ENCODE results near the gene STING1. TPM values are rescaled to one million over a fixed set of nuclear protein-coding genes. Genes with fewer than 3 reads are reported as not detected.

Gene STING1
- total and polyA plus RNA-seq, 8 donors = 3.1 to 19.7 (median 8.6) TPM

DNA sequence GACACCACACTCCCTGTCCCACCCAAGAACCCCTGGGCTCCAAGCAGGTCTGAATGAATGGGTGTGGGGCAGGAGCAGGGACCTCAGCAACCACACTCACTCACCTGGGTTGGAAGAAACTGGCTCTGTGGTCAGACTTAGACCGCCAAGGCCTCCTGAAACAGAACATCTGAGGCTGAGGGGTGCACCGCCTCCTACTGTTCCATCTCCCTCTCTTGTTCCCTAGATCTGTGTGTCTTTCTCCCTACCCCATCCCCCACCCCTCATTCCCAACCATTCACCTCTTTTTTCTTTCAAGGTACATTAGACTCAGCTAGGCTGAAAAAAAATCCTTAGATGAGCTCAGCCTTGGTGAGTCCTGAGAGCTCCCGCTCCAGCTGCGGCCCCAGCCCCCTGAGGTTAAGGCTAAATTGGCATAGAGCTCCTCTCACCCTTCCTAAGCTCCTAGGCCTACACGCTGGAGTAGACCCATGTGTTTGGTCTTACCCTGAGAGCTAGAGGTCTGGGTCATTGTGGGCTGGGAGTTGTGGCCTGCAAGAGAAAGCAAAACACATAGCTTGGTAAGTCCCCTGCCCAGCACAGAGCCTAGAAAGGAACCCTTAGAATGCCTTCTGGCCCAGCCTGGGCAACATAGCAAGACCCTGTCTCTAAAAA, 24.8 kb downstream of the STING1 start:
- FAIRE-seq (no peak), ATAC-seq (no peak), DNase-seq (no peak)
- no peaks in the 10 kb centered on the region for H3K36me3 ChIP-seq
- TF ChIP-seq, protein P1, sequence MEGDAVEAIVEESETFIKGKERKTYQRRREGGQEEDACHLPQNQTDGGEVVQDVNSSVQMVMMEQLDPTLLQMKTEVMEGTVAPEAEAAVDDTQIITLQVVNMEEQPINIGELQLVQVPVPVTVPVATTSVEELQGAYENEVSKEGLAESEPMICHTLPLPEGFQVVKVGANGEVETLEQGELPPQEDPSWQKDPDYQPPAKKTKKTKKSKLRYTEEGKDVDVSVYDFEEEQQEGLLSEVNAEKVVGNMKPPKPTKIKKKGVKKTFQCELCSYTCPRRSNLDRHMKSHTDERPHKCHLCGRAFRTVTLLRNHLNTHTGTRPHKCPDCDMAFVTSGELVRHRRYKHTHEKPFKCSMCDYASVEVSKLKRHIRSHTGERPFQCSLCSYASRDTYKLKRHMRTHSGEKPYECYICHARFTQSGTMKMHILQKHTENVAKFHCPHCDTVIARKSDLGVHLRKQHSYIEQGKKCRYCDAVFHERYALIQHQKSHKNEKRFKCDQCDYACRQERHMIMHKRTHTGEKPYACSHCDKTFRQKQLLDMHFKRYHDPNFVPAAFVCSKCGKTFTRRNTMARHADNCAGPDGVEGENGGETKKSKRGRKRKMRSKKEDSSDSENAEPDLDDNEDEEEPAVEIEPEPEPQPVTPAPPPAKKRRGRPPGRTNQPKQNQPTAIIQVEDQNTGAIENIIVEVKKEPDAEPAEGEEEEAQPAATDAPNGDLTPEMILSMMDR (IDR thresholded peaks at IDR 0.05) = no peak
- intact Hi-C loops (cut with DNase I) = no loop called here
- no peaks in the 10 kb centered on the region for H3K27me3 ChIP-seq
- H3K9me3 ChIP-seq = no peaks in the 10 kb centered on the region
- 90 to 94% methylated on average over 5 of the region's 5 CpGs for WGBS, 2 donors
- H3K4me1 ChIP-seq = no peaks in the 10 kb centered on the region
- no peak overlapping the region for H3K27ac ChIP-seq
- H3K4me3 ChIP-seq = no peak overlapping the region

- TF ChIP-seq, protein P1 (IDR thresholded peaks at IDR 0.05) = no peak
- 86 to 92% methylated on average over 5 of the region's 5 CpGs for WGBS, 2 donors
- DNase-seq = no peak
- H3K4me1 ChIP-seq = no peaks in the 10 kb centered on the region
- FAIRE-seq = no peak
- no peaks in the 10 kb centered on the region for H3K9me3 ChIP-seq
- no peak overlapping the region for H3K27ac ChIP-seq
- no peaks in the 10 kb centered on the region for H3K27me3 ChIP-seq
- H3K36me3 ChIP-seq = no peaks in the 10 kb centered on the region
- intact Hi-C loops (cut with DNase I) = no loop called here
- no peak overlapping the region for H3K4me3 ChIP-seq
- no peak for ATAC-seq
These were observed 25.3 kb downstream of the STING1 start for GRCh38 chr5:139457241-139457640.

DNA sequence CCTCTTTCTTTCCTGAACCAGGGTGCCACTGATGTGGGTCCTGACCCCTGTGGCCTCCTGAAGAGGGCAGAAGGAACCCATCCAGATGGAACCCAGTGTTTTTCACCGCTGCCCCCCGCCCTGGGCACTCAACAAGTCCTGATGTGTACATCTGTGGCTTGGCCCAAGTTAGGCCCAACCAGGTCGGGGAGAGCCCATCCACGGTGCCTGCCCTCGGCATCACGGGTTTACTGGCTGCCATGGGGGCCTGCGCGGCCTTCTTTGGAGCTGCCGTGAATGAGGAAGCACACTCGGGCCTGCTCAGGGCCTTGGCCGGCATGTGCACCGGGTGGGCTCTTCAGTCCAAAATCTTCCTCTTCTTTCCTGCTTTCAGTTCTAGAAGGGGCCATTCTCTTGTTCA, 25.8 kb downstream of the STING1 start:
- H3K4me3 ChIP-seq = no peak overlapping the region
- no peaks in the 10 kb centered on the region for H3K36me3 ChIP-seq
- no peaks in the 10 kb centered on the region for H3K27me3 ChIP-seq
- no peak for FAIRE-seq
- intact Hi-C loops (cut with DNase I) = no loop called here
- DNase-seq = no peak
- no peaks in the 10 kb centered on the region for H3K4me1 ChIP-seq
- TF ChIP-seq, protein P1 (IDR thresholded peaks at IDR 0.05) = no peak
- no peak overlapping the region for H3K27ac ChIP-seq
- 83 to 88% methylated on average over 12 of the region's 12 CpGs for WGBS, 2 donors
- no peaks in the 10 kb centered on the region for H3K9me3 ChIP-seq
- ATAC-seq = no peak

GRCh38 chr5:139454568-139455290, 27.8 kb downstream of the STING1 start:
- intact Hi-C loops (cut with DNase I) = no loop called here
- no peaks in the 10 kb centered on the region for H3K36me3 ChIP-seq
- FAIRE-seq = no peak
- no peaks in the 10 kb centered on the region for H3K27me3 ChIP-seq
- no peaks in the 10 kb centered on the region for H3K9me3 ChIP-seq
- DNase-seq = no peak
- no peak for ATAC-seq
- no peak overlapping the region for H3K4me3 ChIP-seq
- TF ChIP-seq, protein P1 (IDR thresholded peaks at IDR 0.05) = no peak
- WGBS, 2 donors = 72 to 79% methylated on average over 11 of the region's 11 CpGs
- H3K27ac ChIP-seq = no peak overlapping the region
- H3K4me1 ChIP-seq = no peaks in the 10 kb centered on the region

All from pancreas (tissue), 10 donors.